Cardiac muscle cell (in vitro differentiated cells and primary cell): Measurements from ENCODE around the gene CRISPLD2. TPM values are rescaled to one million over a fixed set of nuclear protein-coding genes. Genes with fewer than 3 reads are reported as not detected.
A peak's percentile ranks its signal among the peaks of the same experiment; 100 is the strongest.

Experiments used
- DNase-seq, 2 donors: peaks; one replicate each; pipeline versions ENCODE4 v3.0.0 to v3.0.0-alpha.2; 2010 to 2017; ENCODE audit warnings: low read depth in 1 of 2, low spot score in 1 of 2
- H3K27ac ChIP-seq: fragments of 200-600 bp; sonication (generic); 2 replicates; pipeline ENCODE4 v1.5.1; 2016
- H3K27me3 ChIP-seq: fragments of 200-600 bp; sonication (generic); 2 replicates; pipeline ENCODE4 v1.6.0; 2016; ENCODE audit warnings: control low read depth
- H3K36me3 ChIP-seq: fragments of 200-600 bp; sonication (generic); 2 replicates; pipeline ENCODE4 v1.5.1; 2016; ENCODE audit warnings: control low read depth
- H3K4me1 ChIP-seq: fragments of 200-600 bp; sonication (generic); 2 replicates; pipeline ENCODE4 v1.8.1; 2017; ENCODE audit warnings: low read depth, mild to moderate bottlenecking, mixed run types
- H3K4me3 ChIP-seq: fragments of 200-600 bp; sonication (generic); 2 replicates; pipeline ENCODE4 v1.5.1; 2016; ENCODE audit warnings: mild to moderate bottlenecking
- H3K9me3 ChIP-seq: fragments of 200-600 bp; sonication (generic); 2 replicates; pipeline ENCODE4 v1.5.1; 2017; ENCODE audit warnings: low read depth, mild to moderate bottlenecking, control low read depth
- polyA plus RNA-seq: library from polyadenylated mRNA; unstranded; fragments of >200 nt; fragmentation: Nextera tagmentation; extraction: Ambion mirVana; gene quantifications from 2 replicates; pipeline ENCODE4 v1.2.1, GENCODE V29; 2016
- total RNA-seq: library from RNA; depleted of rRNA; stranded (reverse); fragments of >200 nt; gene quantifications from 2 replicates; pipeline ENCODE4 v1.2.3, GENCODE V29; 2016
- TF ChIP-seq, protein P1 (sequence below): IDR thresholded peaks from 2 replicates; pipeline ENCODE4 v1.5.1; 2012; ENCODE audit warnings: low read depth, mild to moderate bottlenecking, low read length

The CRISPLD2 gene
- total and polyA plus RNA-seq, 2 experiments from 2014 or later = 0.91 to 1.7 TPM

DNA sequence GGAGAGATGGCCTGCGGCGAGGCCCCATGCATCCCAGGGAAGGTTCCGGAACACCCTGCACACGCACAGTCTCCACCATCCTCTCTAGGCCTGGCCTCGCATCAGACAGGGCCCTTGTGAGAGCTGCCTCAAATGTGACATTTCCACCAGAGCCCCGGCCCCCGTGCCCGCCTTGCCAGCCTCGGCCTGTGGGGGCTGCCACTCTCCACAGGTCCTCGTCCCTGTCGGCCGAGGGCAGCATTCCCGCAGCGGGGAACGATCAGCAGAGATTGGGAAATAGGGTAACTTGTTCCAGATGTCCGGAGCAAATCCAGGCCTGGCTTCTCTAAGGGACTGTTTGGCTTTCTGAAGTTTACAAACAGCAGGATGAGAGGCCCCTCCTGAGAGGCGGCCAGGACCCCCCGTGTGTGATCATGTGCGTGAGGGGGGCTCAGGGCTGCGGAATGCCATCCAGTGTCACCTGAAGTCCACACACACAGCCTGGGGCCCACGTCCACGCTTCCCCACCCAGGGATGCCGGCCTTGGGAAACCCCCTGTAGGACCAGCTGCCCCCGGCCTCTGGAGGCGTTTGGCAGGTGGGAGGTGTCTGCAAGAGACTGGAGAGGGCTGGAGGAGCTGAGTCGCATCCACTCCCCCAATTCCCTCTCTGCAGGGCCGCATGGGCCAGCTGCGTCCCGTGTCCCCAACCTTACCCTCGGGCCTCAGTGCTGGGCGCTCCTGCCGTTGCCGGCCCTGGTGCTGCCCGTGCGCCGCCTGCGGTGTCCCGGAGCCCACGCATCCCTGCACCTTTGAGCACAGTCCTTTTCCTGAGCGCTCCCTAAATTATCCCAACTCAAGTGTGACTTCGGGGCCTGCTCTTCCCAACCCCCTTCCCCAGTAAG lies 121.1 kb downstream of the CRISPLD2 start:
- H3K36me3 ChIP-seq = no peaks in the 10 kb centered on the region
- no peak overlapping the region for H3K27ac ChIP-seq
- H3K9me3 ChIP-seq = no peaks in the 10 kb centered on the region
- no peaks in the 10 kb centered on the region for H3K27me3 ChIP-seq
- DNase-seq = peak in 1 of 2 donors; percentile 30
- TF ChIP-seq, protein P1, sequence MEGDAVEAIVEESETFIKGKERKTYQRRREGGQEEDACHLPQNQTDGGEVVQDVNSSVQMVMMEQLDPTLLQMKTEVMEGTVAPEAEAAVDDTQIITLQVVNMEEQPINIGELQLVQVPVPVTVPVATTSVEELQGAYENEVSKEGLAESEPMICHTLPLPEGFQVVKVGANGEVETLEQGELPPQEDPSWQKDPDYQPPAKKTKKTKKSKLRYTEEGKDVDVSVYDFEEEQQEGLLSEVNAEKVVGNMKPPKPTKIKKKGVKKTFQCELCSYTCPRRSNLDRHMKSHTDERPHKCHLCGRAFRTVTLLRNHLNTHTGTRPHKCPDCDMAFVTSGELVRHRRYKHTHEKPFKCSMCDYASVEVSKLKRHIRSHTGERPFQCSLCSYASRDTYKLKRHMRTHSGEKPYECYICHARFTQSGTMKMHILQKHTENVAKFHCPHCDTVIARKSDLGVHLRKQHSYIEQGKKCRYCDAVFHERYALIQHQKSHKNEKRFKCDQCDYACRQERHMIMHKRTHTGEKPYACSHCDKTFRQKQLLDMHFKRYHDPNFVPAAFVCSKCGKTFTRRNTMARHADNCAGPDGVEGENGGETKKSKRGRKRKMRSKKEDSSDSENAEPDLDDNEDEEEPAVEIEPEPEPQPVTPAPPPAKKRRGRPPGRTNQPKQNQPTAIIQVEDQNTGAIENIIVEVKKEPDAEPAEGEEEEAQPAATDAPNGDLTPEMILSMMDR = peak; percentile 3
- H3K4me1 ChIP-seq = no peaks in the 10 kb centered on the region
- H3K4me3 ChIP-seq = no peak overlapping the region

DNA sequence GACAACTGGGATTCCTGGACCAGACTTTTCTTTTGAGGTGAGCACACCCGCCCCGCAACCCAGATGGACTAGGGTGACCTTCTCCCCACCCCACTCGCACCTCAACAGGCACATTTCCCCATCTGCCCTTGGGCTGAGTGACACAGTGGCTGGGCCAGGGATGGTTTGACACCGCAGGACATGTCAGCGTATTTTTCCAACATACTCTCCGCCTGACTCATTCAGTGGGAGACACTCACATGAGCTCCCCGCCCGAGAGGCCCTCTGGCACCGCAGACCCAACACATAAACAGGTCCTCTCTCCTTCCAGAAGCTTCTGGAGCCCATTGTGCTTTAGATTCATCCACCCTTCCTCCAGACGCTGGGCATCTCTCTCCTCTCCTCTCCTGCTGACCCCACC lies 122.1 kb downstream of the CRISPLD2 start:
- Histone ChIP-seq H3K36me3 (no peaks in the 10 kb centered on the region), H3K27ac (no peak overlapping the region), H3K4me1 (no peaks in the 10 kb centered on the region), H3K4me3 (no peak overlapping the region), H3K27me3 (no peaks in the 10 kb centered on the region), H3K9me3 (no peaks in the 10 kb centered on the region)
- DNase-seq = no peak
- TF ChIP-seq, protein P1 = no peak

DNA sequence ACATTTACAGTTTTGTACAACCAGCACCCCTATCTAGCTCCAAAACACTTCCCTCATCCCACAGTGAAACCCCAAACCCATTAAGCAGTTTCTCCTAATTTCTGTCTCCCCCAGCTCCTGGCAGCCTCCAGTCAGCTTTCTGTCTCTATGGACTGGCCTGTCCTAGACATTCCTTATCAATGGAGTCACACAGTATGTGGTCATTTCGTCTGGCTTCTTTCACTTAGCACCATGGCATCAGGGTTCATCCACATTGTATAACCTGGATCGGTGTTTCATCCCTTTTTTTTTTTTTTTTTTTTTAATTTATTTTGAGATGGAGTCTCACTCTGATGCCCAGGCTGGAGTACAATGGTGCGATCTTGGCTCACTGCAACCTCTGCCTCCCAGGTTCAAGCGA lies 123.0 kb downstream of the CRISPLD2 start:
- no peak for DNase-seq
- no peak overlapping the region for H3K4me3 ChIP-seq
- H3K9me3 ChIP-seq = no peaks in the 10 kb centered on the region
- no peaks in the 10 kb centered on the region for H3K27me3 ChIP-seq
- H3K36me3 ChIP-seq = no peaks in the 10 kb centered on the region
- TF ChIP-seq, protein P1 = no peak
- no peak overlapping the region for H3K27ac ChIP-seq
- no peaks in the 10 kb centered on the region for H3K4me1 ChIP-seq

DNA sequence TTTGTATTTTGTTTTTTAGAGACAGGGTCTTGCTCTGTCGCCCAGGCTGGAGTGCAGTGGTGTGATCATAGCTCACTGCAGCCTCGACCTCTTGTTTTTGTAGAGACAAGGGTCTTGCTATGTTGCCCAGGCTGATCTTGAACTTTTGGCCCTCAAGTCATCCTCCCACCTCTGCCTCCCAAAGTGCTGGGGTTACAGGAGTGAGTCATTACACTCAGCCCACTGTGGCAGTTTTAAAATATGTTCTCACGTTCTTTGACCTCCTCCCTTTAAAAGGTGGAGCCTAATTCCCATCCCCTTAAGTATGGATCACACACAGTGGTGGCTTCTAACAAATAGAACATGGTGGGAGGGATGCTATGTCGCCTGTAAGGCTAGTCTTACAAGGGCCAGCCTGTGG lies 123.8 kb downstream of the CRISPLD2 start:
- Histone ChIP-seq H3K4me3 (no peak overlapping the region), H3K27ac (no peak overlapping the region), H3K36me3 (no peaks in the 10 kb centered on the region), H3K9me3 (no peaks in the 10 kb centered on the region), H3K27me3 (no peaks in the 10 kb centered on the region), H3K4me1 (no peaks in the 10 kb centered on the region)
- DNase-seq = no peak
- TF ChIP-seq, protein P1 = no peak

DNA sequence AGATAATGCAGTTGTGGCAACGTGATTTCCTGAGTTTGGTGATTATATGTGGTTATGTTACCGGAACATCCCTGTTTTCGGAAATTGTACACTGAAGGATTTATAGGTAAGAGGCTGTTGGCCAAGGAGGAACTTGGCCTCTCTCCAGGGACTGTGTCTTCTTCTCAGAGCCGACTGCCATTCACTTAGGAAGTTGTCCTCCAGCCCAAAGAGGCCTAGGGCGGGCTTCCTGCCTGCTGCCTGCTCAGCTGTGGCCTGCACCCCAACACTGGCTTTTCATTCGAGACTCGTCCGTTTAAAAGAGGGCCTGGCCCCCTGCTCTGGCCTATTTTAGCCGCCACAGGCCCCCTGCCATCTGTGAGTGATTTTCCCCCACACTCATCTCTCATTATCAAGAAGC lies 127.2 kb downstream of the CRISPLD2 start:
- no peak for DNase-seq
- Histone ChIP-seq H3K36me3 (no peaks in the 10 kb centered on the region), H3K4me1 (peaks cover under 1% of the 10 kb centered on the region)

More for the DNA sequence above, 127.2 kb downstream of the CRISPLD2 start:
- TF ChIP-seq, protein P1 = no peak
- Histone ChIP-seq H3K27me3 (no peaks in the 10 kb centered on the region), H3K4me3 (no peak overlapping the region), H3K9me3 (no peaks in the 10 kb centered on the region), H3K27ac (no peak overlapping the region)
